ENCODE results near the gene GPN2. TPM values are rescaled to one million over a fixed set of nuclear protein-coding genes. Genes with fewer than 3 reads are reported as not detected.

The GPN2 gene
- 21.6 to 34.0 TPM (median 25.9 TPM) in 5 replicates for total RNA-seq (2022; extraction: Qiagen RNA extraction; ENCODE audit: low read depth)

DNA sequence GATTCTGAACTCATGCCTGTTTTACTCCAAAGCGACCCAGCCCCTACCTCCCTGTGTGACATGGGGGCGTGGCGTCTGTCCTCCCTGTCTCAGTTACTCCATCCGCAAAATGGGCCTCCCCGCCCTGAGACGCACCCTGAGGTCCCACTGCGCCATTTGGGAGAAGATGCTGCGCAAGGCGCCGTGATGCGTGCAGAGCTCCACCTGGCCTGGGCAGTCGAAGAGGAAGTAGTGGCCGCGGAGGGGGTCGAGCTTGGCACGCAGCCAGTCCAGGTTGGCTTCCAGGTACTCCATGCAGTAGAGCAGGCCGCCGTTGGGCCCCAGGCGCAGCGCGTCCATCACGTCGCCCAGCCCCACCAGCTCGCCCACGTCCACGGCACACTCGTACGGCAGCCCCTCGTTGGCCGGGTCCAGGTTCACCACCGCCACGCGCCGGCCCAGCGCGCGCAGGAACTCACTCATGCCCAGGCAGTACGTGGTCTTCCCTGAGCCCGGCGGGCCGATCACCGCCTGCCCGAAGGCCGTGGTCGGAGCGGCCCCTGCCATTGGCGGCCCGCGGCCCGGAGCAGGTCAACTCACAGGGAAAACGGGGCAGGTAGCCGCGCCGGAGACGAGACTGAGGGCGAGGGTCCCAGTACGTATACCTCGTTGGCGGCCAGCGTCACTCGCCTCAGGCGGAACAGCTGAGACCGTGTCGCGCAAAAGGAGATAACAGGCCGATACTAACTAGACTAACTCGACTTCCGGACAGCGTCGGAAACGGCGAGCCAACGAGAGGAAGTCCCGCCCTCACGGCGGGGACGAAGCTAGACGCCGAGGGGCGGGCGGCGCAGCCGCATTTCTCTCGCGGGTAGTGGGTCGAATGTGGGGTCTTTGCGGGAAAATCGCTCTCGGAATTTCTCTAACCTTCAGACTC lies at the start of gene GPN2:
TSS of gene GPN2 (minus strand) at position 733 of the 916 bp plus-strand sequence. CDS start at position 546, 187 bp downstream.

GRCh38 chr1:26921540-26922430 lies 31.7 kb upstream of the GPN2 start, which contains the start of gene NUDC:
Gene NUDC, plus strand, starts transcription at chr1:26921743. Its CDS starts 106 bp downstream, at chr1:26921849.

DNA sequence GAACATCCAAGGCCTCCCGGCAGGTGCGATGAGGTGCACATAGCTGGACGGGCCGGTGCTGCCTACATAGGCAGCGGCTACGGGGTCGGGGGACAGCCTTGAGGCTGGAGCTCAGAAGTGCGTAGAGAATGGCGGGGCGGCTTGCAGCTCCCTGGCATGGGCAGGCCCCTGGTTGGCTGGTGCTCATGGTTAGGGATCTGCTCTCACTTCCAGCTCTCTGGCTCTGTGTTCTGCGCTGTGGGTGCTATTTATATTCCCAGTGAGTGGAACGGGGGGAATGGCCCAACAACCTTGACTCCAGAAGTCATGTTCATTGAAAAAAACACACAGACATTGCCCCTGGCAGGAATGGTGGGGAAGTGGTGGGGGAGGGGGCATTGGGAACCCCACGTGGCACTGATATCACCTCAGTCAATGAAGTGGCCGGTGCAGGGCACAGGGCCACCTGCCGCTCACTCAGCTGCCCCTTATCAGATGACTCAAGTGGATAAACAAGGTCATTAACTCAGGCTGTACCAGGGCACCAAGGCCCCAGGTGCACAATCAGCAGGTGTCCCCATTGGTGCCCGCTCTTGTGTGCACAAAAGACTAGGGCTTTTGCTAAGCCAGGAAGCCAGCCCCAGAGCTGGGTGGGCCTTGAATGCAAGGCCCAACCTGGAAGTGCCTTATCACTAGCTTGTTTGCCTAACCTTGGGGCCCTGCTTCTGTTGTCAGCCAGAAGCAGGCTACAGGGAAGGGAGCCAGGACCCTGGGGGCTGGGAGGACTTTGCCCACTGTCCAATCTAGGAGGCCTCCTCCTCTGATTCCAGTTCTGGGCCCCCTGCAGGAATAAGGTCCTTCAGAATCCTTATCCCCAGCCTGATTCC lies 23.9 kb upstream of the GPN2 start, which contains the start of gene NR0B2:
TSS of gene NR0B2 (minus strand) at position 222 of the 866 bp plus-strand sequence. CDS start at position 187, 35 bp downstream.

DNA sequence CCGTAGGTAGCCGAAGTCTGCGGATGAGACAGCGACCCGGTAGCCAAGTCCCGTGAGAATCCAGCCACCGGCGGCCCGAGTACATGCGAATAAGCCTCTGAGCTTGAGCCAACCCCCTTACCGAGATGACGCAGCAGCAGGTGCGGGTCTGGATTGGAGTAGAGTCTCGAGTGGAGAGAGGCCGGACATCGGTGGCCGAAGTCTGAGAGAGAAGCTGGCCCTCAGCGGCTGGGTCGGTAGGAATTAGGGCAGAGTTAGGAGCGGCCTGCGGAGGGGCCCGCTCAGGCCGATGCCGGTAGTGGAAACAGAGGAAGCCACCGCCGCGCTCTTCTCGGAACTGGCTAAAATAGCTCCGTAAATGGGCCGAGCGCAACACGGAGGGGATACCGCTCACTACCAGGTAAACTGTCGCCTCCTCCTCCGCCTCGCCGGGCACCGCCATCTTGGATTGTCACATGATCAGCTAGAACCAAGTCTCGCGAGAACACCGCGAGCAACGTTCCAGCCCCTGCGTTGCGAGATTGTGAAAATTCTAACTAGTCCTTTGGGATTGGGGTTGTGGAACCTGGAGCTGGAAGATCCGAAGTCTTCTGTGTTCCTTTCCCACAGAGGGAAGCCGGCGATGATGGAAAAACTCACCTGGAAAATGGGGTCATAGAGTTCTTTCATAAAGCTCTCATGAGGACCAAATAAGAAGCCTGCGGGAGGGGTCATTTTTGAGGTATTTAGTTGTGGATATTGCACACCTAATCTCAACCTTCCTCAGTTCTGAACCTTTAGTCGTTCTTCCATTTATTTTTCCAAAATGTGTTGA lies 10.1 kb upstream of the GPN2 start, which contains the start of gene GPATCH3:
TSS of gene GPATCH3 (minus strand) at position 467 of the 814 bp plus-strand sequence. CDS start at position 442, 25 bp downstream.

GRCh38 chr1:26862781-26863684 lies 27.1 kb downstream of the GPN2 start, which contains the start of gene SFN:
Gene SFN, plus strand, starts transcription at chr1:26863149. Its CDS starts 64 bp downstream, at chr1:26863213.

GRCh38 chr1:26826261-26827105 lies 63.6 kb downstream of the GPN2 start, which contains the start of gene ZDHHC18:
Gene ZDHHC18, plus strand, starts transcription at chr1:26826688. Its CDS starts 117 bp downstream, at chr1:26826805.

Other genes with a start within 250 kb of the GPN2 start
- 28.0 to 39.7 TPM (median 36.1 TPM) in 5 replicates for gene ARID1A, start 194.3 kb downstream of the GPN2 start, total RNA-seq (2022; extraction: Qiagen RNA extraction; ENCODE audit: low read depth)
- gene PIGV, start 102.3 kb downstream of the GPN2 start, total RNA-seq (2022; extraction: Qiagen RNA extraction; ENCODE audit: low read depth) = 5.2 to 7.6 TPM (median 6.0 TPM) in 5 replicates
- 31.9 to 43.5 TPM (median 40.6 TPM) in 5 replicates for gene ZDHHC18, start 63.6 kb downstream of the GPN2 start, total RNA-seq (2022; extraction: Qiagen RNA extraction; ENCODE audit: low read depth)
- 393 to 693 TPM (median 641 TPM) in 5 replicates for gene SFN, start 27.1 kb downstream of the GPN2 start, total RNA-seq (2022; extraction: Qiagen RNA extraction; ENCODE audit: low read depth)
- 9.0 to 12.2 TPM (median 10.6 TPM) in 5 replicates for gene GPATCH3, start 10.2 kb upstream of the GPN2 start, total RNA-seq (2022; extraction: Qiagen RNA extraction; ENCODE audit: low read depth)
- gene NR0B2, start 23.7 kb upstream of the GPN2 start, total RNA-seq (2022; extraction: Qiagen RNA extraction; ENCODE audit: low read depth) = not detected in 5 replicates
- gene NUDC, start 31.5 kb upstream of the GPN2 start, total RNA-seq (2022; extraction: Qiagen RNA extraction; ENCODE audit: low read depth) = 128 to 160 TPM (median 136 TPM) in 5 replicates
- 0.08 TPM in 2 of 5 replicates, not detected in the others for gene KDF1, start 70.2 kb upstream of the GPN2 start, total RNA-seq (2022; extraction: Qiagen RNA extraction; ENCODE audit: low read depth)
- gene TRNP1, start 103.4 kb upstream of the GPN2 start, total RNA-seq (2022; extraction: Qiagen RNA extraction; ENCODE audit: low read depth) = 171 to 270 TPM (median 266 TPM) in 5 replicates
- gene TENT5B, start 122.6 kb upstream of the GPN2 start, total RNA-seq (2022; extraction: Qiagen RNA extraction; ENCODE audit: low read depth) = 0.88 to 1.7 TPM (median 1.4 TPM) in 5 replicates

Measured in A549 treated with ZK216348 at 1 μM for 4 hours (cell line).